SK-N-DZ (cell line): Measurements from ENCODE around the gene NTRK2.

Experiments used
- DNase-seq: peaks from one replicate; pipeline ENCODE4 v3.0.0-alpha.2; 2015; ENCODE audit warnings: low spot score

Gene NTRK2

GRCh38 chr9:84937581-84937980 is 268.1 kb downstream of the NTRK2 start:
- DNase-seq, result no peak

GRCh38 chr9:84939774-84940173 is 270.2 kb downstream of the NTRK2 start:
- DNase-seq, result no peak

- DNase-seq, result no peak
Observed at GRCh38 chr9:84940294-84940693, 270.8 kb downstream of the NTRK2 start.

GRCh38 chr9:84941792-84942191 is 272.3 kb downstream of the NTRK2 start:
- DNase-seq, result no peak

GRCh38 chr9:84943482-84944050 is 274.0 kb downstream of the NTRK2 start:
- no peak for DNase-seq

GRCh38 chr9:84945878-84946538 is 276.5 kb downstream of the NTRK2 start:
- DNase-seq, result no peak

- DNase-seq, result no peak
Observed at GRCh38 chr9:84947412-84947972, 278.0 kb downstream of the NTRK2 start.

- DNase-seq, result no peak
Observed at GRCh38 chr9:84949258-84949657, 279.7 kb downstream of the NTRK2 start.

GRCh38 chr9:84949971-84950370 is 280.4 kb downstream of the NTRK2 start:
- DNase-seq, result no peak

- DNase-seq, result no peak
Observed at GRCh38 chr9:84950879-84951811, 281.6 kb downstream of the NTRK2 start.

GRCh38 chr9:84953252-84953773 is 283.8 kb downstream of the NTRK2 start:
- DNase-seq, result no peak

- peak; percentile 61 for DNase-seq
Observed at GRCh38 chr9:84953797-84954705, 284.5 kb downstream of the NTRK2 start.

GRCh38 chr9:84955155-84955554 is 285.6 kb downstream of the NTRK2 start:
- no peak for DNase-seq

GRCh38 chr9:84955971-84956370 is 286.4 kb downstream of the NTRK2 start:
- DNase-seq, result no peak

- DNase-seq, result no peak
Observed at GRCh38 chr9:84959339-84959738, 289.8 kb downstream of the NTRK2 start.

- DNase-seq, result no peak
Observed at GRCh38 chr9:84966876-84967830, 297.6 kb downstream of the NTRK2 start.

- DNase-seq, result no peak
Observed at GRCh38 chr9:84969084-84969483, 299.6 kb downstream of the NTRK2 start.

GRCh38 chr9:84969736-84970135 is 300.2 kb downstream of the NTRK2 start:
- DNase-seq, result no peak

GRCh38 chr9:84970432-84970831 is 300.9 kb downstream of the NTRK2 start:
- no peak for DNase-seq

GRCh38 chr9:84971571-84971970 is 302.0 kb downstream of the NTRK2 start:
- no peak for DNase-seq
